Caco-2 (cell line): ENCODE data around the gene ENPP3. TPM values are rescaled to one million over a fixed set of nuclear protein-coding genes. Genes with fewer than 3 reads are reported as not detected.
"Not testable (repeated sequence)": the region's sequence is repeated elsewhere in the genome, so short reads cannot be mapped to it uniquely, and the experiment has no call there.

ENCODE experiments used
- BruUV-seq: library from RNA; stranded (reverse); fragments of 400-500 nt; replicated peaks from 2 replicates; lab custom pipeline; 2021; lab: Mats Ljungman, UMichigan
- CTCF ChIA-PET: fragments of 300-600 bp; sonication (Branson Sonifier 250); formaldehyde crosslinking; loops from one replicate; lab custom pipeline; 2022; ENCODE audit warnings: antibody characterized with exemption; lab: Charles Lee
- POLR2A ChIA-PET: fragments of 300-600 bp; sonication (Branson Sonifier 250); formaldehyde crosslinking; loops from one replicate; lab custom pipeline; 2022; ENCODE audit warnings: antibody characterized with exemption; lab: Charles Lee
- DNase-seq, 2 experiments: peaks; one replicate each; pipeline versions ENCODE4 v3.0.0 to v3.0.0-alpha.2; 2020 to 2022
- H3K27me3 ChIP-seq: replicated peaks from 2 replicates; pipeline ENCODE4 v1.6.0; 2011; ENCODE audit warnings: low read length; ENCODE audit not compliant: control insufficient read depth, insufficient read depth
- H3K36me3 ChIP-seq: 2 replicates; pipeline ENCODE4 v1.5.1; 2011; ENCODE audit warnings: low read length; ENCODE audit not compliant: control insufficient read depth, insufficient read depth
- H3K4me1 ChIP-seq: fragments of 250-450 bp; sonication (Bioruptor Pico); 2 replicates; pipeline ENCODE4 v1.5.1; 2020; ENCODE audit warnings: mild to moderate bottlenecking
- H3K4me3 ChIP-seq: 2 replicates; pipeline ENCODE4 v1.5.1; 2011; ENCODE audit warnings: low read depth, mild to moderate bottlenecking, control low read depth, low read length
- H3K9me3 ChIP-seq: fragments of 250-450 bp; sonication (Bioruptor Pico); 2 replicates; pipeline ENCODE4 v1.5.1; 2020; ENCODE audit warnings: mild to moderate bottlenecking, moderate library complexity
- H3K27ac Mint-ChIP-seq: one replicate; pipeline ENCODE4 v1.8.0; 2022; ENCODE audit warnings: mixed read lengths; ENCODE audit not compliant: unreplicated experiment
- H3K27me3 Mint-ChIP-seq: one replicate; pipeline ENCODE4 v1.8.0; 2022; ENCODE audit warnings: mixed read lengths; ENCODE audit not compliant: insufficient read depth, unreplicated experiment
- H3K36me3 Mint-ChIP-seq: one replicate; pipeline ENCODE4 v1.8.0; 2022; ENCODE audit warnings: mild to moderate bottlenecking, mixed read lengths; ENCODE audit not compliant: insufficient read depth, unreplicated experiment
- H3K4me1 Mint-ChIP-seq: one replicate; pipeline ENCODE4 v1.8.0; 2022; ENCODE audit warnings: low read depth, mixed read lengths; ENCODE audit not compliant: unreplicated experiment
- H3K4me3 Mint-ChIP-seq: one replicate; pipeline ENCODE4 v1.8.0; 2022; ENCODE audit warnings: mild to moderate bottlenecking, moderate library complexity, mixed read lengths; ENCODE audit not compliant: unreplicated experiment
- H3K9me3 Mint-ChIP-seq: one replicate; pipeline ENCODE4 v1.8.0; 2022; ENCODE audit warnings: mixed read lengths; ENCODE audit not compliant: unreplicated experiment
- intact Hi-C: fragments of 100-400 bp; cut with micrococcal nuclease; formaldehyde crosslinking; loops from one replicate; pipeline ENCODE4 v1.10.0; 2022; ENCODE audit not compliant: unreplicated experiment
- total RNA-seq: library from RNA; stranded (reverse); gene quantifications from 2 replicates; pipeline ENCODE4 v1.2.3, GENCODE V29; 2022
- TF ChIP-seq, protein P1 (sequence below), 2 experiments: fragments of 200-600 bp in 1 of 2; IDR thresholded peaks; 1 replicate in 1 of 2; 2 replicates in 1 of 2; pipeline versions ENCODE4 v1.5.1 to v1.8.0; 2011 to 2022; ENCODE audit warnings: antibody characterized with exemption in 1 of 2, control low read depth in 1 of 2, inconsistent platforms in 1 of 2, low read depth in 1 of 2, low read length in 1 of 2, mild to moderate bottlenecking in 1 of 2, moderate library complexity in 1 of 2; ENCODE audit not compliant: insufficient read depth in 1 of 2, severe bottlenecking in 1 of 2, unreplicated experiment in 1 of 2

Gene ENPP3
- total RNA-seq, 1 experiment from 2014 or later: not detected

DNA sequence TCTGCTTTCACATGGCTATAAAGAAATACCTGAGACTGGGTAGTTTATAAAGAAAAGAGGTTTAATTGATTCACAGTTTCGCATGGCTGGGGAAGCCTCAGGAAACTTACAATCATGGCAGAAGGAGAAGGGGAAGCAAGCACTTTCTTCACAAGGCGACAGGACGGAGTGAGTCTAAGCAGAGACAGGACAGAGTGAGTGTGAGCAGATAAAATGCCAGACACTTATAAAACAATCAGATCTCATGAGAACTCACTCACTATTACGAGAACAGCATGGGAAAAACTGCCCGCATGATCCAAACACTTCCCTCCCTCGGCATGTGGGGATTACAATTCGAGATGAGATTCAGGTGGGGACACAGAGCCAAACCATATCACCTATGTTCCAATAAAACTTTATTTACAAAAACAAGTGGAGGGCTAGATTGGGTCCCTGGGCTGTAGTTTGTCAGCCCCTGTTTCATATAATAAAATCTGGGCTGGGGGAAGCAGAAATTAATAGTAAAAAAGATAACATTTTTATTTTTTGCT is 110.8 kb downstream of the ENPP3 start:
- Mint-ChIP-seq H3K27me3 (peaks cover 1% of the 10 kb centered on the region), H3K9me3 (no peaks in the 10 kb centered on the region), H3K4me3 (no peak overlapping the region), H3K36me3 (no peaks in the 10 kb centered on the region), H3K27ac (no peak overlapping the region), H3K4me1 (no peaks in the 10 kb centered on the region)
- Histone ChIP-seq H3K4me3 (no peak overlapping the region), H3K9me3 (no peaks in the 10 kb centered on the region), H3K36me3 (no peaks in the 10 kb centered on the region), H3K27me3 (no peaks in the 10 kb centered on the region), H3K4me1 (no peaks in the 10 kb centered on the region)
- BruUV-seq: no TSS peak
- DNase-seq: no peak
- TF ChIP-seq, protein P1, sequence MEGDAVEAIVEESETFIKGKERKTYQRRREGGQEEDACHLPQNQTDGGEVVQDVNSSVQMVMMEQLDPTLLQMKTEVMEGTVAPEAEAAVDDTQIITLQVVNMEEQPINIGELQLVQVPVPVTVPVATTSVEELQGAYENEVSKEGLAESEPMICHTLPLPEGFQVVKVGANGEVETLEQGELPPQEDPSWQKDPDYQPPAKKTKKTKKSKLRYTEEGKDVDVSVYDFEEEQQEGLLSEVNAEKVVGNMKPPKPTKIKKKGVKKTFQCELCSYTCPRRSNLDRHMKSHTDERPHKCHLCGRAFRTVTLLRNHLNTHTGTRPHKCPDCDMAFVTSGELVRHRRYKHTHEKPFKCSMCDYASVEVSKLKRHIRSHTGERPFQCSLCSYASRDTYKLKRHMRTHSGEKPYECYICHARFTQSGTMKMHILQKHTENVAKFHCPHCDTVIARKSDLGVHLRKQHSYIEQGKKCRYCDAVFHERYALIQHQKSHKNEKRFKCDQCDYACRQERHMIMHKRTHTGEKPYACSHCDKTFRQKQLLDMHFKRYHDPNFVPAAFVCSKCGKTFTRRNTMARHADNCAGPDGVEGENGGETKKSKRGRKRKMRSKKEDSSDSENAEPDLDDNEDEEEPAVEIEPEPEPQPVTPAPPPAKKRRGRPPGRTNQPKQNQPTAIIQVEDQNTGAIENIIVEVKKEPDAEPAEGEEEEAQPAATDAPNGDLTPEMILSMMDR (IDR thresholded peaks at IDR 0.05; ENCODE audit: insufficient read depth in 1 of 2, low read depth in 1 of 2, low read length in 1 of 2, severe bottlenecking in 1 of 2, unreplicated experiment in 1 of 2): no peak
- POLR2A ChIA-PET: no interaction called here
- intact Hi-C loops: no loop called here
- CTCF ChIA-PET: no interaction called here

DNA sequence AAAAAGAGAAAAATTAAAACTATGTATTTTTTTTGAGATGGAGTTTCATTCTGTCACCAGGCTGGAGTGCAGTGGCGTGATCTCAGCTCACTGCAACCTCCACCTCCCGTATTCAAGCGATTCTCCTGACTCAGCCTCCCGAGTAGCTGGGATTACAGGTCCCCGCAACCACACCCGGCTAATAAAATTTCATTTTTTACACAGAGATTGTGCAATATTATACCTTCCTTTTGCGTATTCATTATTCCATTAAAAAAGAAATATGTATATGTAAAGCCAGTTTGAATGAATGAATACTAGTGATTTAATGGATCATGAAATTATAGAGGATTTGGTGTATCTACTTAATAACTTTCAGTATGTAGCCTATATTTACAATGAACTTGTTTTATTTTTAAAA is 111.9 kb downstream of the ENPP3 start:
- no TSS peak for BruUV-seq
- Mint-ChIP-seq H3K9me3 (no peaks in the 10 kb centered on the region), H3K4me1 (no peaks in the 10 kb centered on the region), H3K4me3 (no peak overlapping the region), H3K27ac (no peak overlapping the region), H3K36me3 (no peaks in the 10 kb centered on the region), H3K27me3 (no peaks in the 10 kb centered on the region)
- Histone ChIP-seq H3K4me1 (no peaks in the 10 kb centered on the region), H3K27me3 (no peaks in the 10 kb centered on the region), H3K4me3 (no peak overlapping the region), H3K9me3 (no peaks in the 10 kb centered on the region), H3K36me3 (no peaks in the 10 kb centered on the region)
- ChIA-PET POLR2A (no interaction called here), CTCF (no interaction called here)
- no peak for DNase-seq
- intact Hi-C loops: no loop called here
- TF ChIP-seq, protein P1 (IDR thresholded peaks at IDR 0.05; ENCODE audit: insufficient read depth in 1 of 2, low read depth in 1 of 2, low read length in 1 of 2, severe bottlenecking in 1 of 2, unreplicated experiment in 1 of 2): no peak

DNA sequence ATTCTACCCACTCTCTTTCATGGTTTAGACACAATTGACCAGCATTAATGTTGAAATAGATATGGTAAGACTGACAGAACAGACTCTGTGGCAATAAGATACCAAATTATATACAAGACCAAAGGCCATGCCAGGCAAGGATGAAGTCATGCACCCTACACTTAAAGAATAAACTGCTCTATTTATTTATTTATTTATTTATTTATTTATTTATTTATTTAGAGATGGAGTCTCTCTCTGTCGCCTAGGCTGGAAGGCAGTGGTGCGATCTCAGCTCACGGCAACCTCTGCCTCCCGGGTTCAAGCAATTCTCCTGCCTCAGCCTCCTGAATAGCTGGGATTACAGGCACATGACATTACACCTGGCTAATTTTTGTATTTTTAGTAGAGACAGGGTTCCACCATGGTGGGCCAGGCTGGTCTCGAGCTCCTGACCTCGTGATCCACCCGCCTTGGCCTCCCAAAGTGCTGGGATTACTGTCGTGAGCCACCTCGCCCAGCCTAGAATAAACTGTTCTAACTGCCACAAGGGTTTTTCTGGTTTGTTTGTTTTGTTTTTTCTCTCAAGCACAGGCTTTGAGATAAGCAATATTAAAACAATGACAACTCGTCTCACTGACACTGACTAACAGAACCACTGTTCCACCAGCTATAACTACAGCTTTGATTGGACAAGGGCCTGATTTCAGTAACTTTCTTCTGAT is 114.1 kb downstream of the ENPP3 start:
- H3K27ac Mint-ChIP-seq, DNase-seq, H3K9me3 Mint-ChIP-seq, H3K4me3 ChIP-seq, H3K36me3 ChIP-seq, POLR2A ChIA-PET, intact Hi-C loops, H3K4me1 ChIP-seq, H3K9me3 ChIP-seq, BruUV-seq, H3K27me3 ChIP-seq, H3K4me1 Mint-ChIP-seq, CTCF ChIA-PET, H3K36me3 Mint-ChIP-seq, H3K27me3 Mint-ChIP-seq, H3K4me3 Mint-ChIP-seq: not testable (repeated sequence)
